DMS 273 (cell line): ENCODE measurements around the gene ABCB10.
"Not testable (repeated sequence)": the region's sequence is repeated elsewhere in the genome, so short reads cannot be mapped to it uniquely, and the experiment has no call there.

Experiments
- DNase-seq: peaks from one replicate; lab custom pipeline; 2025; ENCODE audit not compliant: unreplicated experiment; lab: John Stamatoyannopoulos, UW

Gene ABCB10

DNA sequence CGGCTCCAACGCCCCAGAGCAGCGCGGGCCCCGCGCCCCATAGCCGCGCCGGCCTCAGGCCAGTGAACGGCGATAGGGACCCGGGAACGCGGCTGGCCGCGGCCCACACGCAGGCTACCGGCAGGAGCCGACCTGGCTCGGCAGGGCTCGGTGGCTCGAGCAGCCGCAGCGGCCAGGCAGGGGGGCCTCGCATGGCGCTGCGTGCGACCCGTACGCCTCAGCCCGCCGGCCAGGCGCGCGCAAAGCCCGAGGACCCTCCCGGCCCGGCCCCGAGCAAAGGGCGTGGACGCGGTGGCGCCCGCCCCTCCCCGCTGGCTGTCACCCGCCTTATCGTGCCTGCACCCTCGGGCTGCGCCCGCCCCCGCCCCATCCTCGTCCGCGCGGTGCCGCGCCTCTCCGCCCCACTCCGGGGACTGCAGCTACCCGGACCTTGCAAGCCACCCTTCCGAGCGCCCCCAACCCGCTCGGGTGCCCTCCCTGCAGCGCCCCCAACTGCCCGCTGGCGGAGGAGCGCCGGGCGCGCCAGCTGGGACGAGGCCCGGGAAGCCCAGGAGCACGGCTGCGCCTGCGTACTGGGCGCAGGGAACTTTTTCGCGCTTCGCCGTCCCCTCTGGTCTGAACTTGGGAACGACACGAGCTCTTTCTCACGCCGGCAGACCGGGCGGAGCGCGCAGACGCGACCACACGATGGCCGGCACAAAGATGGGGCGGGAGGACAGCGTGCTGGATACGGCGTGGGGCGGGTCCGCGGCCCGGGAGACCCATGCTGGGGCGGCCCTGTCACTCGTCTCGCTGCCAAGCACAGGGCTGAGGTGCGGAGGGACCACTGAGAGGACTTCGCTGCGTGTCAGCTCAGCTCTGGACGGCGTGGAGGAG, at the start of gene ABCB10:
Gene ABCB10 (minus strand): TSS at position 248 of the 876 bp plus-strand sequence. CDS start 55 bp downstream, at position 193.
- DNase-seq, result peak; percentile 99

DNA sequence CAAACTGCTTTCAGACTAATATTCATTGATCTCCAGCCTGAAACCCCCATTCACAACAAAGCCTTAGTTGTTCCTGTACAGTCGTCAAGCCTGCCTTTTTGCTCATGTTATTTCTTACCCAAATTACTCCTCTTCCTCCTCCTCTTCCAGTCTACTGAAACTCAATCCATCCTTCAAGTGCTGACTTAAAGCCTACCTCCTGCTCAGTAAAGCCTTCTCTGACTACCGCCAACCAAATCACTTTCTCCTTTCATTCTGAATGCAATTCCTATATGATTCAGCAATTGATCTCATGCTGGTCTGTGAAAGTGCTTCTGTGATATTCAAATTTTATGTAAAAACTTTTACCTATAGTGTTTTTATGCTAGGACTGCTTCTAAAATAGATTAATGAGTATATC, 48.9 kb upstream of the ABCB10 start:
- no peak for DNase-seq

DNA sequence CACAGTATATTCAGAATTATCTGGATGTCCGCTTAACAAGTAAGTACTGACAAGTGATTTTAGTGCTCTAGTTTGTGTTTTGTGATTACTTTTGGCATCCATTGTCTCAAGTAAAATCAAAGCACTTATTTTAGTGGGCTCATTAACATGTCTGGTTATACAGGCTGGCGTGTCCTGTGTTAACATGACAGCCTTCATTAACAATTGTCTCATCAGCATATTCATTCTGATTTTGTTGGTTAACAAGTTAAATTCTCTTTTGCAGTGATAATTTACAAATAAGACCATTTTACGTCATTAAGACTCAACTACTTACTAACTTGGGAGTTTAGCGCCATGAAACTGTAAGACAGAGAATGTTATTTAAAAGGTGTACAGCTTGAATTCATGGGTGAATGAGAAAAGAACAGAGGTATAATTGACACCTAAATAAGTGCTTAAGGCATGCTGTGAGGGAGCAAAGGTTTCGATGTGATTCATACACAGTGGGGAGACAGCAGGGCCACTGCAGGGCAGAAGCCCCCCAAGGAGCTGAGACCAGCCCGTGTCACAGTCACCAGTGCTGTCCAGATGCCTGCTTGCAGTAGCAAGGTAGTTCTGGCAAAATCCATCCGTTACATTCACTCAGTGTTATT, 45.0 kb upstream of the ABCB10 start:
- no peak for DNase-seq

DNA sequence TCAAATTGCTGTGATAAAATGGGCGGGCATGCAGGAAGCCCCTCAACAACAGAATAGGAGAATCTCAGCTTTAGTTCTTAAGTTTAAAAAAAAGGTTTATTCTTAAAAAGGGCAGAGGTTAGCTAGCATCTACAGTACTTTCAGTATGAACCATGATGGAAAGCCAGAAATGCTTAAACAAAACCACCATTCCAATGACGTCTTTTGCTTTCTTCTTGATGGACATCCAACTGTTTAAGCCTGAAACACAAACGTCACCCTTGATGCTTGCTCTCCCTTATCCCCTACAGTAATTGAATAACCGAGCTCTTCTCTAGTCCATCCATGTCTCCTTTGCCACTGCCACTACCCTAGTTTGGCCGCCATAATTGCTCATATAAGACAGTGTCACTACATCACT, 41.7 kb upstream of the ABCB10 start:
- no peak for DNase-seq

DNA sequence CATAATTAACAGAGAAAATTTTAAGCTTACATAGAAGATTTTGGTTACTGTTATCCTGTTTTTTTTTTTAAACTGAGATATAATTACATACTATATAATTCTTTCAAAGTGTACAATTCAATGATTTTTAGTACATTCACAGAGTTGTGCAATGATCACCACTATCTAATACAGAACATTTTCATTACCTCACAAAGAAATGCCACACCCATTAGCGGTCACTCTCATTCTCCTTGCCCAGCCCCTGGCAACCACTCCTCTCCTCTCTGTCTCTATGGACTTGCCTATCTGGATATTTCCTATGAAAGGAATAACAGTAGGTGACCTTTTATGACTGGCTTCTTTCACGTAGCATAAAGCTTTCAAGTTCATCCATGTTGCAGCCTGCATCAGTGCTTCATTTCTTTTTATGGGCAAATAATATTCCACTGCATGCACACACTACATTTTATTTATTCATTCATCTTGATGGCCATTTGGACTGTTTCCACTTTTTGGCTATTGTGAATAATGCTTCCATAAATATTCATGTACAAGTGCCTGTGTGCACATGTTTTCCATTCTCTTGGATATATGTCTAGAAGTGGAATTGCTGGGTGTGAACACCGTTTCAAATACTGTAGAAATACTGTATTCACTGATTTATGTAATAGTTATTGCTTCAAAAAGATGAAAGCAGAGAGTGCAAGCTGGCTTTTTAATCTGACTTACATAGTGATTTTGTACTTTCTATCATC, 40.9 kb upstream of the ABCB10 start:
- DNase-seq, result no peak

DNA sequence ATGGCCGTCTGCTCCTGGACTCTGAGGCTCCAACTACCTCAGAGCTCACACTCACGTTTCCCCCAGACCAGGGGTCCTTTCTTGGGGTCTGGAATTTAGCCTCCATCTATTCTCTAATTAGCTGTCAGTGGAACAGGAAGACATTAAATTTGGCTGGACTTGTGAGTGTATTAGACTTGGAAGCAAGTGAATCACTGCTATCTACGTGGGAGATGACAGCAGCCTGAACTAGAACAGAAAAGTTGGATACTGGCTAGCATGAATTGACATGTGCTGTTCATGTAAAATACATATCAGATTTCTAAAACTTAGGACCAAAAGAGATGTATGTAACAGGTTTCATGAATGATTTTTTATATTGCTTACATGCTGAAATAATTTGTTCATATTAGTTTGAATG, 39.4 kb upstream of the ABCB10 start:
- no peak for DNase-seq

DNA sequence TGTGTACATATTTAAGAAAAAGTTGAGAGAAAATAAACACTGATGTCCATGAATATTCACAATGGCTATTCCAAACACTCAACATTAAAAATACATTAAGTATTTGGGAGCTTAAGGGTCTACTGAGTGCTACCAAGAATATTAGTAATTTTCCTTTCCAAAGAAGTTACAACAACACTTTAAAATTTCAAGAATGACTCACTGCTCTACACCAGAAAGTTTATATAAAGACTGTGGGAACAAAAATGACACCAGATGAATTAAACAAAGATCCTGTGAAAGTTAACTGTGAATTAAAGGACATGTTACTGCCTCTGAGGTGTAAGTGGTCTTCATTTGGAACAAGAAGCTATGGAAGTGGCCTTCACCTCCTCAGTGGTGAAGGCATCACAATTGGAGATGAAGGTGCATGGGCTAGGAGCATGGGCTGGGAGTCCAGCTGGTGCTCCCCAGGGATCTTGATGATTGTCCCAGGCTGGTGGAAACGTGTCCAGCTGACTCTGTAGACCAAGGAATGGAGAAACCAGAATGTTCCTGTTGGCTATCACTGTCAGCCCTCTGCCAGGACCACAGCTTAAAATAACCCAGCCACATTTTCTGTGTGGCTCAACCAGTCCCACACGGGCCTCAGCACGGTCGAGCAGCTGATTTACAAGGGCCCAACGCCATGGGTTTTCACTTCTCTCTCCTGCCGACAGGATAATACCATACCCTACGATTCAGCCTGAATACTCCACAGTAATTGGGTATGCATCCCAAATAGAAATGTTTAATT, 38.6 kb upstream of the ABCB10 start:
- DNase-seq, result no peak

DNA sequence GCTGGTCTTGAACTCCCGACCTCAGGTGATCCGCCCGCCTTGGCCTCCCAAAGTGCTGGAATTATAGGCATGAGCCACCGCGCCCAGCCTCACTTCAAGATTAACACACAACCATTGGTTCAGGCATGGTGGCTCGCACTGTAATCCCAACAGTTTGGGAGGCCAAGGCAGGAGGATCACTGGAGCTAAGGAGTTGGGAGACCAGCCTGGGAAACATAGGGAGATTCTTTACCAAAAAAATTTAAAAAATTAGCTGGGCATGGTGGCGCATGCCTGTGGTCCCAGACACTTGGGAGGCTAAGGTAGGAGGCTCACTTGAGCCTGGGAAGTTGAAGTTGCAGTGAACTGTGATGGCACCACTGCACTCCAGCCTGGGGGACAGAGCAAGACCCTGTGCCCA, 37.4 kb upstream of the ABCB10 start:
- not testable (repeated sequence) for DNase-seq

DNA sequence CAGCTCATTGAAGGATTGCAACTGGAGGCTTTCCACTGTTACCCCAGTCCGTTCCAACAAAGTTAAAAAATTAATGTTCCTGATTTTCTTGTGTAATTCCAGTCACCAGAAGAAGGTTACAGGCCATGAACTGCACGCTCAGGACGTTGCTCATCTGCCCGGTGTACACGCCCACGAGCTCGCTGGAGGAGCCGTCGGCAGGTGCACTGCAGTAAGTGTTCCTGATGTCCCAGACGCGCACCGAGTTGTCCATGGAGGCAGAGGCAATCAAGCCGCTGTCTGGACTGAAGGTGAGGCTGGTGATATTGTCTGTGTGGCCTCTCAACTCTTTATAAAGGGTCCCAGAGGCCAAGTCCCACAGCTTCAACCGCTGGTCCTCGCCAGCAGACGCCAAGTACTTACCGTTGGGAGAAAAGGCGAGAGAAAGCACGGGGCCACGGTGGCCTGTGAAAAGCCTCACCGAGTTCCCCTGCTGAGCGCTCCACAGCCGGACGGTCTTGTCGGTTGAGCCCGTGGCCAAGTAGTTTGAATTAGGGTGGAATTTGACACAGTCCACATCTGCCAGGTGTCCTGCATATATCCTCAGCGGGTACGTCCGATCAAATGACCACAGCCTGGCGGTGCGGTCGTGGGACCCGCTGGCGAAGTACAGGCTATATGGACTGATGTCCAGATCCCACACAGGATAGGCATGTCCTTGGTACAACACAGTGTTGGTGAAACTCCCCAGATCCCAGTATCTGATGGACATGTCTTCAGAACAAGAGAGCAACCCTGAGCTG, 35.9 kb upstream of the ABCB10 start:
- no peak for DNase-seq

DNA sequence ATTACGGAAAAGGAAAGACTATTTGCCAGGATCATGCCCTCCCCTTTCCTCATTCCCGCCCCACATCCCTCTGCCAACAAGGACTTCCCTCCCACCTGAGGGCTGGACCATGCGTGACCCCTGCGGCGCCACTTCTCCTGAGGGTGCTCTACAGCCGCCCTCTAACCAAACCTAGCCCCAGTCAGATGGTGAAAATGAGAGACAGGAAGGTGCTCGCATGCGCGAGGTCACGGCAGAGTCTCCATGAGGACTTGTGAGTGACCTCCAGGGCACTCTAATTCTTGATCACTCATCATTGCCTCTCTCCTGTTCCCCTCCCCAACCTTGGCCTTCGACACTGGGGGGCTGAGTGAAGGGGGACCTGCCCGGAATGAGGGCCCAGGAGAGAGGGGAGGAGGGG, 35.3 kb upstream of the ABCB10 start:
- no peak for DNase-seq

DNA sequence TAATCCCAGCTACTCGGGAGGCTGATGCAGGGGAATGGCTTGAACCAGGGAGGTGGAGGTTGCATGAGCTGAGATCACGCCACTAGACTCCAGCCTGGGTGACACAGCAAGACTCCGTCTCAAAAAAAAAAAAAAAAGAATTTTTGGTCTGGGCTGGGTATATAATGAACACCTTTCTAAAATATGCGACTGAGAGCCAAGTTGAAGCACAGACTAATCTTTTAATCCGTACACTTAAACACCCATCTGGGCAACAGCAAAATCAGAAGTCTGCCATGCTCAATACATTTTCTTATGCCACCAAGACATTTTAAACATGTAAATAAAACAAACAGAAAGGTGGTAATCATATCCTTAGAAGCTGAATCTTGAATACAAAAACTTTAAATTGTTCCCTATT, 31.6 kb upstream of the ABCB10 start:
- no peak for DNase-seq

DNA sequence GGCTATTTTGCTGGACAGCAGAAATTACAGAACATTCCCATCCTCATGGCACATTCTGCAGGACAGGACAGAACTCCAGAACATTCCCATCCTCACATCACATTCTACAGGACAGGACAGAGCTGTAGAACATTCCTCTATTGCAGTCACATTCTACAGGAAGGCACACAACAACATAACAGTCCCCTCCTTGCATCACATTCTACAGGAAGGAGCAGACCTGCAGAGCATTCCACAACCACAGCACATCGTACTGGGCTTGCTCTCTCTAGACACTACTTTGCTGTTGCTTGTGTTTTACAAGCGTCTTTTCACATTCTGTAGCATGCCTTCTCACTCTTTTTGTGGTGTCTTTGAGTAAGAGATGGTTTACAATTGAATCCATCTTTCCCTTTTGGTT, 26.8 kb upstream of the ABCB10 start:
- no peak for DNase-seq

DNA sequence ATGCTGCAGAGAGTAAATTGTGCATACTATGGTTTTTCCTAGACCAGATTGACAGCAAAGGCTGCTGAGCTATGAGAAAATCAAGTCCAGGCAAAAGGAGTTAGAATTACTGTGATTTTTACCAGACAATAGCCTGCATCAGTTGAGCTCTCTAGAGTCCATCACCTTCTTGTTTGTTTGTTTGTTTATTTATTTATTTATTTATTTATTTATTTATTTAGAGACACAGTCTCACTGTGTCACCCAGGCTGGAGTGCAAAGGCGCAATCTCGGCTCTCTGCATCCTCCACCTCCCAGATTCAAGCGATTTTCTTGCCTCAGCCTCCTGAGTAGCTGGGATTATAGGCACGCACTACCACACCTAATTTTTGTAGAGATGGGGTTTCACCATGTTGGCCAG, 24.2 kb upstream of the ABCB10 start:
- DNase-seq, result no peak

DNA sequence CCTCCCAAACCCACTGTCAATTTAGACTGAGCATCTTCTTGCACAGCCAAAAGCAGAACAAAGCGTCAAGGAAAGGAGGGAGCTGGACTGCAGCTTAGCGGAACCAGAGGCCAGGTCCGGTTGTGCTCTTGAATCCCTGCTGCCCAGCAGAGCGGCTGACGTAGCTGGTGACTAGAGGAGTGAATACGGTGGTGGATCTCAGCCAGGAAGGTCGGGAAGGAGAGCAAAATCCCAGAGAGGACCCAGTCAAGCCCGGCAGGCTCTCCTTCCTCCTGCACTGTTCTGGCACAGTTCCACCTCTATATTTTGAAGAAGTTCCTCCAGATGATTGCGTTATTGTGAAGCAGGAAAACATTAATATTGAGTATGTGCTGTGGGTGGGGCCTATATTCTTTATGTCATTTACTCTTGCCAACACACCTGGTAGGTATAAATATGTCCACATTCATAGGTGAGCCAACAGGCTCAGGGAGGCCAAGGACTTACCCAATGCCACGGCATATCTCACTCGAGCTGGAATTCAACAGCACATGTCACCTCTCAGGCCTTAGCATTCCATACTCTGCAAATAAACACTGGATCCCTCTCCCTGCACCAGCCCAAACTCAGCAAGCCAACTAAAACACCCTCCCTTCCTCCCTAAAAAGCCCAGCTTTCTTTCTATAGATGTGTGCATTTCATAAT, 23.6 kb upstream of the ABCB10 start:
- no peak for DNase-seq

DNA sequence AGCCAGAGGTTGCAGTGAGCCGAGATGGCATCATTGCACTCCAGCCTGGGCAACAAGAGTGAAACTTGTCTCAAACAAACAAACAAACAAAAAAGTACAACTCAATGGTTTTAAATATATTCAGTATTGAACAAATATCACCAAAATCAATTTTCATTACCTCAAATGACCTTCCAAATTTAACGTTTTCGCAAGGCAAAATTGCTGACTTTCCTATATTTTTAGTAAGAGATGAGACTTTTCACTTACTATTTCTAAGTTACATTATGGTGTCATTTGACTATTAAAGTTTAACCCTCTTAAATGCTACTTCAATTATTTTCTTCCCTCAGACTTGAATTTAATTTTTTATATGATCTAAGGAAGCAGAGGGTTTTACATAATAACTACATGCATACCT, 23.0 kb upstream of the ABCB10 start:
- DNase-seq, result no peak

DNA sequence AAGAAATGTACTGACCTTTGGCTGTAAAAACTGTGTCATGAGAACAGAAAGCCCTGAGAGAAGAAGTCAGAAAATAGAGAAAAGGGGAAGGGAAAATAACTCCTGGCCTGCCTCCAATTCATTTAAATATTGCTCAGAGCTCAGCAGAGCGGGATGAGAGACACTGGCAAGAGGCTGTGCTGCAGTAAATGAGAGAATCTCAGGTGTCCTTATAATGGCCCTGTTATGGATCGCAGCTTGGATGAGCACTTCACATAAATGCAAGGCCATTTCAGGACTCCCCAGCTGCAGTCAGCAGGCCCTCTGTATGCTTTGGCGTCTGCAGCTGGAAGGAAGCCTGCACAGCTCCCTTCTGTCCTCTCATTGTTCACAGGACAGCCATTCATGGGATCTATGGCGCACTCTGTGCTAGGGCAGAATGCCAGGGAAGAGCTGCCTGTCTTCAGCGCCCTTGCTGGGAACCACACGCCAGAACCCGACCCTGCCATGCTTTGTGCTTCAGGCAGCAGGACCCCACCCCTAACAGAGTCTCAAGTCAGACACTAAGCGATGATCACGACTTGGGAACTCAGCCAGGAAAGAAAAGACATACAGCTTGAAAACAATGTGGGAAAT, 20.7 kb upstream of the ABCB10 start:
- DNase-seq, result peak; percentile 76

DNA sequence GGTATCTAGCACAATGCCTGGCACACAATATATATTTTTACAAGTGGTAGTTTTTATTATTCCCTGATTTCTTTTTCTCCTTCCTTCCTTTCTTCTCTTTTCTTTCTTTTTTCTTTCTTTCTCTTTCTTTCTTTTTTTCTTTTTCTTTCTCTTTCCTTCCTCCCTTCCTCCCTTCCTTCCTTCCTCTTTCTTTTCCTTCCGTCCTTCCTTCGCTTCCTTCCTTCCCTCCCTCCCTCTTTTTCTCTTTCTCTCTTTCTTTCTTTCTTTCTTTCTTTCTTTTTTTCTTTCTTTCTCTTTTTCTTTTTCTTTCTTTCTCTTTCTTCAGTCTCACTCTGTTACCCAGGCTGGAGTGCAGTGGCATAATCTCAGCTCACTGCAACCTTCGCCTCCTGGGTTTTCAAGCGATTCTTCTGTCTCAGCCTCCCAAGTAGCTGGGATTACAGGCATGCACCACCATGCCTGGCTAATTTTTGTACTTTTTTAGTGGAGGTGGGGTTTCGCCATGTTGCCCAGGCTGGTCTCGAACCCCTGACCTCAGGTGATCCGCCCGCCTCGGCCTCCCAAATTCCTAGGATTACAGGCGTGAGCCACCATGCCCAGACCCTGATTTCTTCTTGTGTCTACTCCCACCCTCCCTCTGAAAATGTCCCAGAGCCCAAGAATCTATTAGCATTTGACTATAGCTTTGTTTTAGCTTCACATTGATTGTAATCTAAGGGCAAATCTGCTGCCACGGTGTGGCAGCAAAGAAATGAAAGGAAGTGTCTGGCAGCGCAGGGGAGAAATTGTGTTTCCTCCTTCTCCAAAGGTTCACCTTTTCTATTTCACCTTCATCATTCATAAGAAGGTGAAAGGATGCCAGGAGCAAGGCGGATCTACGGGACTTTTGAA, 19.9 kb upstream of the ABCB10 start:
- DNase-seq, result no peak

DNA sequence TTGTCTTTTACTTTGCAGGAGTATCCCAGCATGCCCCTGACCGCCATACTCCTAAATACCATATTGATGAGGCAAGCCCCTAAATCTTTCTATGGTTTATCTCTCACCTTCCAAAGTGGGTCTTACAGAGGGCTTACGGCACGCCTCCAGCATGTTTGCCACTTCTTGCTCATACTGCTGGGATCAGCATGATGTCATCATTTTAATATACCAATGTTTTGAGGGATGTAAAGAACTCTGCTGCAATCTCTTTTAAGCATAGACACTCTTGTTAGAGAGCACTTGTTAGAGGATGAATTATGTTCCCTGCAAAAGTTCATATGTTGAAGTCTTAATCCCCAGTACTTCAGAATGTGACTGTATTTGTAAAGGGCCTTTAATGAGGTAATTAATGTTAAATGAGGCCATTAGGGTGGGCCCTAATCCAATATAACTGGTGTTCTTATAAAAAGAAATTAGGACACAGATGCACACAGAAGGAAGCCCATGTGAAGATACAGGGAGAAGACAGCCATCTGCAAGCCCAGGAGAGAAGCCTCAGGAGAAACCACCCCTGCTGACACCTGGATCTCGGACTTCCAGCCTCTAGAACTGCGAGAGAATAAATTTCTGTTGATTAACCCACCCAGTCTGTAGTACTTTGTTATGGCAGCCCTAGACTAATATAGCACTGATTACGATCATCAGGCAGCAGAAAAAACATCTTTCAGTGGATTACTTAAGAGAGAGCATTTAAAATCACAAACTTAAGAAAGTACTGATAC, 16.4 kb upstream of the ABCB10 start:
- DNase-seq, result no peak
